ENCODE measurements around the gene GYPB.
"Not testable (repeated sequence)": the region's sequence is repeated elsewhere in the genome, so short reads cannot be mapped to it uniquely, and the experiment has no call there.

Gene GYPB

GRCh38 chr4:144024399-144025053 is 5.3 kb upstream of the GYPB start:
- in situ Hi-C loops (cut with MboI; ENCODE audit: low sequenced_read_pairs); H3K4me1 ChIP-seq; DNase-seq (ENCODE audit: low spot score in 2 of 2); H3K36me3 ChIP-seq (replicated peaks); H3K9me3 ChIP-seq; H3K27me3 ChIP-seq (ENCODE audit: low read depth); H3K4me3 ChIP-seq: not testable (repeated sequence)

DNA sequence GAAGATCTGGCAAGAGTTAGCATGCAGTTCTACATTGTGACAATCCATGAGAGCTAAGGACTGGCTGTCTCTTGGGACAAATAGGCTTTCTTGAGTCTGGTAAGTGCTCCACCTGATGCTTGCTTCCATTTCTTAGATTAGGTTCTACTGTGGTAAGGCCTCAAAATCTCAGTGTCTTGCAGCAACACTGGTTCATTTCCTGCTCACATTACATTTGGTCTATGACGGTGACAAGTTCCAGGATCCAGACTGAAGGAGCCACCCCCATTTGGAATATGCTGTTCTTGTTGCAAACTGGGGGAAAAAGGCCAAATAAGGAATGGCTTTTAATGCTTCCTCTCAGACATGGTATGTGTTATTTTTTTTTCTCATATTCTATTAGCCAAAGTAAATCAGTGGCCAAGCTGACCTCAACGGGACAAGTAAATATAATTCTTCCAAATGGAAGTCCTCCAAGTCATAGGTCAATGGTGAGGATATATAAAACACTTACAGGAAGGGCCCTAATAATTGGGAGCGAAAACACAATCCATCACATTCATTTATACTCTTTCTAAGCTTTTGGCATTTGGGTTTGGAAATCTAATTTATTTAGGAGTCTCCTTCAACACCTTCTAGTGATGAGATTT is 3.7 kb upstream of the GYPB start:
- H3K4me3 ChIP-seq; H3K4me1 ChIP-seq; in situ Hi-C loops (cut with MboI; ENCODE audit: low sequenced_read_pairs); H3K9me3 ChIP-seq; H3K36me3 ChIP-seq (replicated peaks); DNase-seq (ENCODE audit: low spot score in 2 of 2); H3K27me3 ChIP-seq (ENCODE audit: low read depth): not testable (repeated sequence)

DNA sequence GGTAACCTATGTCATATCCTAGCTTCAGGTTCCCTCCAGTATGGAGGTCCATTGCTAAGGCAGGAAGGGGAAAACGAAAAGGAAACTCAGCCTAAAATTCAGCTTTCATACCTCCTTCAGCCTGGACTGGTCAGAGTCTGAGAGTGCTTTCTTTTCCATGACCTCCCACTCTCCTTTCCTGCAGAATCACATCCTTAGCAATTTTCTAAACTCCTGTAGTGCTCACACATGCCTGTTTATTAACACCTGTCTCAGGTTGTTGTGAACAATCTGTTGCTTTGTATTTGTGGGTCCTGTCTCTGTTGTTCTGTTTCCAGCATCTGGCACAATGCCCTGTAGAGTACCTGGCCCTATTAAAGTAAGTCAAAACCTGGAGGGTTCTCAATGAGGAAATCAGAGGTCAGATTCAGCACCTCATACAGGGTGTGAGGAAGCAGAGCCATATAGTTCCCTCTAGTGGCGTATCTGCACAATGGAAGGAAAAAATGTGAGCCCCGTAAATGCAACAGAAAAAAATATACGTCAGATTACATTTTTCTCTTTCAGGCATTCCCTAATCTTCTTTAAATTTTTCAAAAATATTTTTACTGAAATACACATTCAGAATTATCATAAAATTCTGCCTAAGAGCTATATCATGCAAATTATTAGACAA is 2.3 kb upstream of the GYPB start:
- H3K27me3 ChIP-seq (ENCODE audit: low read depth); in situ Hi-C loops (cut with MboI; ENCODE audit: low sequenced_read_pairs); H3K4me3 ChIP-seq; H3K9me3 ChIP-seq; H3K4me1 ChIP-seq; H3K36me3 ChIP-seq (replicated peaks): not testable (repeated sequence)
- peak; percentile 10 to 16 for DNase-seq (ENCODE audit: low spot score in 2 of 2)

DNA sequence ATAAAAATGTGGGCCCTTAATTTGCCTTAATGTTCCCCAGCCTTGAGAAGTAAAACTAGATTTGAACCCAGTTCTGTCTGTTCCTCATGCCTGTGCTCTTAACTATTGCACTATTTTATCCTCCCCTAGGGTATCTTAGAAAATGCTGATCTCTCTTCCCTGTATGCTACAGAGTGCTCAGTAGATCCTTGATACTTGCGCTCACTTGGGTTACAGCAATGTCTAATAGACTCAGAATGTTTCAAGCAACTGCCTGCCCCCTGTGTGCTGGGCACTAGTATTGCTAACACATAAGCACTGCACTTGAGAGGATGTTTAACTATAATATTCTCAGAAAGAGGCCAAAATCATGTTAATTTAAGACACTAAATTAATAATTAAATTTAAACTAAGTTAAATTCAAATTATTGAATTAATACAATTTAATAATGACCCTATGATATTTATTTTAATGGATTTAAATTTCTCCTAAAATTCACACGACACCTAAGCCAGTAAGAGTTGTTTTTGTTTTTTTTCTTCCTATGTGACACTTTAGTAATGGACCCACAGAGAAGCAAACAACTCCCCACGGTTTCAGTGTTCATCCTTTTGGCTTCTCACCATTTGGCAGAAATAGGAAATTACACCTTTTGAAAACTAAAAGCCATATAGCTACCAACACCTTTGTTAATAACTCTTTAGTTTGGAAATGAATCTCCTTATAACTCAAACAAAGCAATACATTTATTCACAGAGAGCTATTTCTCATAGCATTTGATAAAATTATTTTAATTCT is 768 bp downstream of the GYPB start:
- H3K36me3 ChIP-seq (replicated peaks); in situ Hi-C loops (cut with MboI; ENCODE audit: low sequenced_read_pairs); DNase-seq (ENCODE audit: low spot score in 2 of 2); H3K4me1 ChIP-seq; H3K9me3 ChIP-seq; H3K4me3 ChIP-seq; H3K27me3 ChIP-seq (ENCODE audit: low read depth): not testable (repeated sequence)

GRCh38 chr4:144017271-144017670 is 1.9 kb downstream of the GYPB start:
- DNase-seq (ENCODE audit: low spot score in 2 of 2); H3K36me3 ChIP-seq (replicated peaks); in situ Hi-C loops (cut with MboI; ENCODE audit: low sequenced_read_pairs): not testable (repeated sequence)

GRCh38 chr4:144016057-144016605 is 3.0 kb downstream of the GYPB start:
- H3K9me3 ChIP-seq; H3K4me1 ChIP-seq; H3K27me3 ChIP-seq (ENCODE audit: low read depth); in situ Hi-C loops (cut with MboI; ENCODE audit: low sequenced_read_pairs); H3K4me3 ChIP-seq; DNase-seq (ENCODE audit: low spot score in 2 of 2); H3K36me3 ChIP-seq (replicated peaks): not testable (repeated sequence)

More at GRCh38 chr4:144017271-144017670, 1.9 kb downstream of the GYPB start:
- H3K4me3 ChIP-seq; H3K4me1 ChIP-seq; H3K27me3 ChIP-seq (ENCODE audit: low read depth); H3K9me3 ChIP-seq: not testable (repeated sequence)

DNA sequence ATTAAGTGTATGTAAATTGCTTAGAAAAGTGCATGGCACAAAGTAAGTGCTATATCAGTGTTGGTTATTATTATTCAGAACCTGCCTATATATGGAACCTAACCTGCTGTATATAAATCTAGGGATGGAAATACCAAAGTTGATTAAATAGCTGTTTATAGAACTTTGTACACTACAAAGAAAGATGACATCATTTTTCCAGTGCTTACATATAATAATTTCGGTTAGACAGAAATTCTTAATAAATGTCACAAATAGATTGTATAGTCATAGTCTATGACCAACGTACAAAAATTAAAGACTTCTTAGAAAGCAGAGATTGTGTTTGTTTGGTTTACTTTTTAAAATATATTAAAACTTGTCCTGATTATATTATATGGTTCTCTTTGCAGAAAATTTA is 4.4 kb downstream of the GYPB start:
- Histone ChIP-seq H3K4me3 (no peak overlapping the region), H3K9me3 (no peaks in the 10 kb centered on the region), H3K36me3 (replicated peaks) (no peaks in the 10 kb centered on the region), H3K27me3 (ENCODE audit: low read depth) (no peaks in the 10 kb centered on the region), H3K4me1 (no peaks in the 10 kb centered on the region)
- DNase-seq (ENCODE audit: low spot score in 2 of 2), result no peak
- in situ Hi-C loops (cut with MboI; ENCODE audit: low sequenced_read_pairs), result no loop called here

DNA sequence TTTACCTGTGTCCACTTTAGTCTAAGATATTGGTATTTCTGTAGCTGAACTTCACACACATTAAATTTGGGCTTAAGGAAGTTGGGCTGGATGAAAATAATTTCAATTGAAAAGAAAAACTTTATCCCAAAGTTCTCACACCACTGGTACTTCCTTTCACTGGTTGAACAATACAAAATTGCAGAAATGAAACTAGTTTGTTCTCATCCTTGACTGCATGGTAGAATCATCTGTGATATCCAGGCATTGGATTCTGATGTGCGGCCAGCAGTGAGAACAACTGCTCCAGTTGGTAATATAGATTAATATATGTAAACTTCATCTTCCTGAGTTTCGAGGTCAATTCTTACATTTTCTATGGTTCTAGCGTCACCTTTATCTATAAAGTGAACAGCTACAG is 10.6 kb downstream of the GYPB start:
- H3K4me1 ChIP-seq; H3K36me3 ChIP-seq (replicated peaks); H3K27me3 ChIP-seq (ENCODE audit: low read depth); DNase-seq (ENCODE audit: low spot score in 2 of 2); in situ Hi-C loops (cut with MboI; ENCODE audit: low sequenced_read_pairs); H3K9me3 ChIP-seq; H3K4me3 ChIP-seq: not testable (repeated sequence)

- H3K9me3 ChIP-seq; H3K36me3 ChIP-seq (replicated peaks); DNase-seq (ENCODE audit: low spot score in 2 of 2); H3K4me3 ChIP-seq; in situ Hi-C loops (cut with MboI; ENCODE audit: low sequenced_read_pairs); H3K27me3 ChIP-seq (ENCODE audit: low read depth); H3K4me1 ChIP-seq: not testable (repeated sequence)
Measured at GRCh38 chr4:144007960-144008359, 11.2 kb downstream of the GYPB start.

- H3K9me3 ChIP-seq; in situ Hi-C loops (cut with MboI; ENCODE audit: low sequenced_read_pairs); H3K27me3 ChIP-seq (ENCODE audit: low read depth); H3K36me3 ChIP-seq (replicated peaks); H3K4me3 ChIP-seq; DNase-seq (ENCODE audit: low spot score in 2 of 2); H3K4me1 ChIP-seq: not testable (repeated sequence)
Measured at GRCh38 chr4:144006200-144006803, 12.9 kb downstream of the GYPB start.

DNA sequence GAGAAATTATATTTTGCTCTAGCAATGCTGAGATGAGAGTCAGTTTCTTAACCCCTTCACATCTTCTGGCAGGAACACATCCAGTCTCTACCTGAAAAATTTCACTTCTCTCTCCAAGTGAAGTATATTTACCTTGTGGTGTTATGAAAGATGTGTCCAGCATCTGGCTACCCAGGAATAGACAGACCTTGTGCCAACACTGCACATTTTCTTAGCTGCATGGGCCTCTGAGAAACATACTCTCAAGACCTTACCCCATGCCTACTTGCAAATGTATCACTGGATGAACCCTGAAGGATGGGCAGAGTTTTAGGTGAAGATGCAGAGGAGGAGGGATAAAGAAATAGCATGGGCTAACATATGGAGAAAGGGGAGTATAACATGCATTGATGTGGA is 13.6 kb downstream of the GYPB start:
- H3K27me3 ChIP-seq (ENCODE audit: low read depth); in situ Hi-C loops (cut with MboI; ENCODE audit: low sequenced_read_pairs): not testable (repeated sequence)

DNA sequence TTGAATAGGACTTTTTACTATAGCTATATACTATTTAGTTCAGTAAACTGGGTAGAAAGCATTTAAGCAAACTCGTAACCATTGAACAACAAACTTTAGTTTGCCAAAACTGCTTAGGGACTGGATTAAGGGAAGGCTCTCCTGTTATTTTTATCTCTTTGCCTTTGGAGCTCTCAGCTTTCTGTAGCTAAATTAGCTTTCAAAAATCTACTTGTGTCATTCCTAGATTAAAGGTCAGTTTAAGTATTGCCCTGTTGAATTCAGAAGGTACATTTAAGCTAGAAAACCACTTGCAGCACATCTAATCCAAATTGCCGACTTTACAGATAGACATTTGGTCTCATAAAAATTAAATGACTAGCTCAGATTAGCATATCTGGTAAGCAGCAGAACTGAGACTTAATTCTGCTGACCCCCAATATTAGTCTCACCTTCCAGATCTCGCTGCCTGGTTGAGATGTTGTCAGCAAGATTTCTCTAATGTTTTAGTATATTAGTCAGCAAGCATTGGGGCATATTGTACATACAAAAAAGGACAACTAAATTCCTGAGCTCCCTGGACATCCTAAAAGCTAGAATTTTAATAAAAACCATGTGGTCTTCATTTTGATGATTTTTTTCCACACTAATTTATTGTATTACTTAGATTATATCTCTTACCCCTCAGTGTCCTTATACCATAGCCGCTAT is 14.2 kb downstream of the GYPB start:
- H3K4me1 ChIP-seq; H3K27me3 ChIP-seq (ENCODE audit: low read depth); H3K9me3 ChIP-seq; in situ Hi-C loops (cut with MboI; ENCODE audit: low sequenced_read_pairs); DNase-seq (ENCODE audit: low spot score in 2 of 2); H3K36me3 ChIP-seq (replicated peaks); H3K4me3 ChIP-seq: not testable (repeated sequence)

More for the DNA sequence above, 13.6 kb downstream of the GYPB start:
- H3K36me3 ChIP-seq (replicated peaks); H3K9me3 ChIP-seq; H3K4me1 ChIP-seq; DNase-seq (ENCODE audit: low spot score in 2 of 2); H3K4me3 ChIP-seq: not testable (repeated sequence)

DNA sequence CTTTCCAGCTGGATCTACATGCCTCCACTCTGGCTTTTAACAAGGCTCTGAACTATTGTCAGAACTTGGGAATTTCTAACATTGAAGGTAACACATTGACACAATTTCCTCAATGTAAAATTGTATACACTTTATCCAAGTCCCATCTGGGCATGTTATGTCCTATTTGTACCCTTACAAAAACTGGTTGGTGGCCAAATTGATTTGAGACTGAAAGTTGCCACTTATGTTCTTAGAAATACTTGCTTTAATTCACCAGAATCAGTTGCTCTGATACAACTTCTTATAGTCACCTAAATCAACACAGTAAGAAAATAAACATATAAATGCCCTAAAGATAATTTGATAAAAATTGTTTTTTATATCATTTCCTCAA is 15.3 kb downstream of the GYPB start:
- DNase-seq (ENCODE audit: low spot score in 2 of 2); in situ Hi-C loops (cut with MboI; ENCODE audit: low sequenced_read_pairs); H3K4me1 ChIP-seq: not testable (repeated sequence)

More for the DNA sequence above, 15.3 kb downstream of the GYPB start:
- H3K36me3 ChIP-seq (replicated peaks); H3K27me3 ChIP-seq (ENCODE audit: low read depth); H3K4me3 ChIP-seq; H3K9me3 ChIP-seq: not testable (repeated sequence)
